Measurements from ENCODE around the gene ZNF236.

GRCh38 chr18:77008576-77009315 lies 186.4 kb downstream of the ZNF236 start:
- TF ChIP-seq MXI1 (conservative IDR thresholded peaks at IDR 0.05; ENCODE audit: poor library complexity, severe bottlenecking) (no peak), POLR2AphosphoS5 (IDR thresholded peaks at IDR 0.05) (no peak), REST (IDR thresholded peaks at IDR 0.05; ENCODE audit: borderline replicate concordance) (no peak), EZH2 (IDR thresholded peaks at IDR 0.05; ENCODE audit: borderline replicate concordance, insufficient read depth, low read length, poor library complexity, severe bottlenecking) (no peak), EP300 (conservative IDR thresholded peaks at IDR 0.05; ENCODE audit: poor library complexity, severe bottlenecking) (no peak), CTCF (IDR thresholded peaks at IDR 0.05; ENCODE audit: poor library complexity, severe bottlenecking) (no peak)

Data from neural cell (in vitro differentiated cells).